C4-2B (cell line): ENCODE measurements around the gene GABBR1.

ENCODE experiments used
- H3K27ac ChIP-seq: fragments of 450-650 bp; 2 replicates; pipeline ENCODE4 v1.5.1; 2017
- CTCF ChIP-seq: fragments of 450-650 bp; conservative IDR thresholded peaks from 2 replicates; pipeline ENCODE4 v1.5.1; 2017; ENCODE audit warnings: mild to moderate bottlenecking
- ZFX ChIP-seq: fragments of 450-650 bp; IDR thresholded peaks from 2 replicates; pipeline ENCODE4 v1.6.1; 2017

GABBR1 gene

GRCh38 chr6:29553268-29554057 is 79.5 kb downstream of the GABBR1 start:
- peak overlapping the region; percentile 14 for H3K27ac ChIP-seq
- TF ChIP-seq ZFX (no peak), CTCF (no peak)

- no peak for TF ChIP-seq ZFX
- TF ChIP-seq CTCF: no peak
- H3K27ac ChIP-seq: peak overlapping the region; percentile 14
Measured at GRCh38 chr6:29552512-29553051, 80.4 kb downstream of the GABBR1 start.

GRCh38 chr6:29547573-29547972 is 85.4 kb downstream of the GABBR1 start:
- no peak overlapping the region for H3K27ac ChIP-seq
- TF ChIP-seq CTCF (no peak), ZFX (no peak)

GRCh38 chr6:29537714-29538403 is 95.1 kb downstream of the GABBR1 start:
- H3K27ac ChIP-seq: no peak overlapping the region
- TF ChIP-seq ZFX: no peak
- TF ChIP-seq CTCF: no peak

GRCh38 chr6:29532320-29532951 is 100.5 kb downstream of the GABBR1 start:
- TF ChIP-seq ZFX (no peak), CTCF (no peak)
- no peak overlapping the region for H3K27ac ChIP-seq

GRCh38 chr6:29531668-29532067 is 101.3 kb downstream of the GABBR1 start:
- H3K27ac ChIP-seq: no peak overlapping the region
- TF ChIP-seq CTCF (no peak), ZFX (no peak)
